Measurements from ENCODE around the gene LRP1-AS.

DNA sequence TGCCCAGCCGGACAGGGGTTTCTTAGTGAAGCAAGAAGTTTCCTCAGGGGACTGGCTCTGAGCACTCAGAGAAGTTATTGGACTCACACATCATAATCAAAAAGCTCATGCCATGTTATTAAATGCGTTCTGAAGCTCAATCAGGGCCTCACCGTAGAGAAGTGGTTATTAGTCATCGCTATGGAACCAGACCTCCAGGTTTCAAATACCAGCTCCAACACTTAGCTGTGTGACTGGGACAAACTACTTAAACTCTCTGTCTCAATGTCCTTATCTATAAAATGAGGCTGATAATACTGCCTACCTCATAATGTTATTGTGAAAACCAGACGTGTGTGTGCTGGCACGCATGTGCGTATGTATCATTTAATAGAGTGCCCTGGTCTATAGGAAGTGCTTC is 43.6 kb downstream of the LRP1-AS start:
- TF ChIP-seq POLR2A (IDR thresholded peaks at IDR 0.05): no peak
- TF ChIP-seq CTCF (IDR thresholded peaks at IDR 0.05): no peak

Data from stomach (tissue), 4 donors.